ENCODE measurements around the gene FAM107B. TPM values are rescaled to one million over a fixed set of nuclear protein-coding genes. Genes with fewer than 3 reads are reported as not detected.

FAM107B gene
- total and polyA plus RNA-seq, 2 of the 13 experiments (the other 11 are each of a cell fraction or from before 2014, with no cell fraction given), result 15.7 to 24.8 TPM

- intact Hi-C loops (cut with micrococcal nuclease; ENCODE audit: unreplicated experiment), result no loop called here
- no TSS peak for BruUV-seq (replicated peaks)
- no peak for TF ChIP-seq MLX (CRISPR knock-in tag; IDR thresholded peaks at IDR 0.05)
- TF ChIP-seq E2F2 (CRISPR knock-in tag; IDR thresholded peaks at IDR 0.05; ENCODE audit: borderline replicate concordance), result no peak
- no peak for TF ChIP-seq ZNF317 (CRISPR knock-in tag; IDR thresholded peaks at IDR 0.05)
- no peak for TF ChIP-seq PRDM10 (CRISPR knock-in tag; IDR thresholded peaks at IDR 0.05; ENCODE audit: low read depth)
- no peak for TF ChIP-seq FOXJ3 (CRISPR knock-in tag; IDR thresholded peaks at IDR 0.05; ENCODE audit: borderline replicate concordance)
- TF ChIP-seq ETV5 (CRISPR knock-in tag; IDR thresholded peaks at IDR 0.05; ENCODE audit: borderline replicate concordance), result no peak
- no peak for ATAC-seq
- 73% methylated on average over 4 of the region's 4 CpGs for WGBS (ENCODE audit: low lambda C conversion rate)
- H3K27ac ChIP-seq (ENCODE audit: extremely low read length, insufficient read depth, low read length), result no peak overlapping the region
- H3K36me3 ChIP-seq (replicated peaks in 1 of 2; ENCODE audit: control insufficient read depth in 1 of 2, insufficient read depth in 2 of 2, low read length in 2 of 2), result no peaks in the 10 kb centered on the region
- H4K20me1 ChIP-seq (ENCODE audit: insufficient read depth, low read length), result no peaks in the 10 kb centered on the region
- H3K4me1 ChIP-seq (ENCODE audit: insufficient read depth, low read length), result no peaks in the 10 kb centered on the region
- no peak overlapping the region for H2AFZ ChIP-seq (ENCODE audit: low read length)
- H3K9me3 ChIP-seq (ENCODE audit: low read length), result no peaks in the 10 kb centered on the region
- H3K4me3 ChIP-seq (replicated peaks in 1 of 3; ENCODE audit: insufficient read depth in 1 of 3, low read depth in 2 of 3, low read length in 3 of 3), result no peak overlapping the region
- in situ Hi-C loops (cut with HindIII; ENCODE audit: extremely low pct_ligation_motif_present, low pct_unique_long_range_greater_than_20kb), result no loop called here
- CTCF ChIA-PET (ENCODE audit: low intra/inter-chr PET ratio, low total read pairs), result no interaction called here
- no peak overlapping the region for H3K4me2 ChIP-seq (ENCODE audit: low read depth, low read length)
- H3K27me3 ChIP-seq (ENCODE audit: control insufficient read depth in 1 of 2, insufficient read depth in 2 of 2, low read length in 2 of 2), result 0 out of 5 replicates have a peak, but pooled peaks cover 0 to 9% of the 10 kb centered on the region in 2 experiments
- H3K79me2 ChIP-seq (ENCODE audit: insufficient read depth, low read length), result no peaks in the 10 kb centered on the region
- no peak overlapping the region for H3K9ac ChIP-seq (ENCODE audit: insufficient read depth, low read depth, low read length)
- DNase-seq (ENCODE audit: low spot score), result no peak
- FAIRE-seq, result no peak
- POLR2A ChIA-PET, result no interaction called here
Measured at GRCh38 chr10:14699482-14699881, 75.2 kb downstream of the FAM107B start.
